HEK293 (cell line): Measurements from ENCODE around the gene PLEKHA6.

ENCODE experiments used
- CTCF ChIA-PET: fragments of 350-600 bp; formaldehyde crosslinking; extraction: SDS; loops from one replicate; lab custom pipeline; 2021; ENCODE audit warnings: antibody characterized with exemption; lab: Yijun Ruan, JAX
- POLR2A ChIA-PET: fragments of 300-600 bp; formaldehyde crosslinking; extraction: SDS; loops from one replicate; lab custom pipeline; 2020; ENCODE audit warnings: antibody characterized with exemption, inconsistent platforms; lab: Yijun Ruan, JAX
- H3K27ac ChIP-seq: fragments of 200-500 bp; sonication (Bioruptor generic); 2 replicates; pipeline ENCODE4 v1.5.1; 2014; ENCODE audit warnings: low read depth, low read length, control low read depth, inconsistent platforms; ENCODE audit errors: extremely low read depth
- H3K36me3 ChIP-seq, 2 experiments: fragments of 200-500 bp in 1 of 2; sonication (Bioruptor generic) in 1 of 2; 1 replicate in 1 of 2; 2 replicates in 1 of 2; pipeline ENCODE4 v1.5.1; 2014 to 2017; ENCODE audit warnings: inconsistent platforms in 2 of 2, low read length in 2 of 2; ENCODE audit not compliant: control insufficient read depth in 2 of 2, insufficient read depth in 1 of 2
- H3K4me1 ChIP-seq: fragments of 200-500 bp; sonication (Bioruptor generic); 2 replicates; pipeline ENCODE4 v1.5.1; 2014; ENCODE audit warnings: mild to moderate bottlenecking, low read length, inconsistent platforms; ENCODE audit not compliant: control insufficient read depth, insufficient read depth
- H3K4me3 ChIP-seq: 2 replicates; pipeline ENCODE4 v1.5.1; 2011; ENCODE audit warnings: low read depth, mild to moderate bottlenecking, control low read depth, low read length, moderate library complexity
- H3K9me3 ChIP-seq: fragments of 200-500 bp; sonication (Bioruptor generic); 2 replicates; pipeline ENCODE4 v1.5.1; 2014; ENCODE audit warnings: low read depth, low read length, inconsistent platforms; ENCODE audit not compliant: control insufficient read depth, insufficient read depth
- GFI1B ChIP-seq: fragments of 450-650 bp; formaldehyde crosslinking; IDR thresholded peaks from 2 replicates; pipeline ENCODE4 v1.5.1; 2016; ENCODE audit warnings: missing biosample characterization, missing genetic modification characterization
- PRDM1 ChIP-seq: fragments of 450-650 bp; formaldehyde crosslinking; IDR thresholded peaks from 2 replicates; pipeline ENCODE4; 2016; ENCODE audit warnings: missing biosample characterization, missing genetic modification characterization
- ZBTB20 ChIP-seq: fragments of 450-650 bp; formaldehyde crosslinking; IDR thresholded peaks from 2 replicates; pipeline ENCODE4 v1.5.1; 2016; ENCODE audit warnings: missing biosample characterization, missing genetic modification characterization
- ZFP69B ChIP-seq: fragments of 450-650 bp; formaldehyde crosslinking; IDR thresholded peaks from 2 replicates; pipeline ENCODE4 v1.5.1; 2016; ENCODE audit warnings: missing biosample characterization, missing genetic modification characterization
- ZNF266 ChIP-seq: fragments of 450-650 bp; formaldehyde crosslinking; IDR thresholded peaks from 2 replicates; pipeline ENCODE4 v1.5.1; 2016; ENCODE audit warnings: missing biosample characterization, missing genetic modification characterization, low read depth
- ZNF335 ChIP-seq: fragments of 450-650 bp; formaldehyde crosslinking; conservative IDR thresholded peaks from 2 replicates; pipeline ENCODE4 v1.5.1; 2016; ENCODE audit warnings: missing biosample characterization, missing genetic modification characterization
- ZNF549 ChIP-seq: fragments of 450-650 bp; IDR thresholded peaks from 2 replicates; pipeline ENCODE4 v1.5.1; 2018; ENCODE audit warnings: missing biosample characterization, missing genetic modification characterization, mild to moderate bottlenecking, inconsistent platforms, moderate library complexity
- ZNF629 ChIP-seq: fragments of 450-650 bp; formaldehyde crosslinking; IDR thresholded peaks from 2 replicates; pipeline ENCODE4 v1.5.1; 2017; ENCODE audit warnings: missing biosample characterization, missing genetic modification characterization
- ZNF701 ChIP-seq: fragments of 450-650 bp; formaldehyde crosslinking; IDR thresholded peaks from 2 replicates; pipeline ENCODE4 v1.5.1; 2016; ENCODE audit warnings: missing biosample characterization, missing genetic modification characterization
- ZNF791 ChIP-seq: fragments of 450-650 bp; formaldehyde crosslinking; IDR thresholded peaks from 2 replicates; pipeline ENCODE4 v1.5.1; 2016; ENCODE audit warnings: missing biosample characterization, missing genetic modification characterization
- TF ChIP-seq, protein P1 (sequence below): fragments of 450-650 bp; formaldehyde crosslinking; IDR thresholded peaks from 2 replicates; pipeline ENCODE4 v1.5.1; 2016; ENCODE audit warnings: missing biosample characterization, missing genetic modification characterization, borderline replicate concordance
- TF ChIP-seq, protein P2 (sequence below): fragments of 450-650 bp; formaldehyde crosslinking; IDR thresholded peaks from 2 replicates; pipeline ENCODE4 v1.5.1; 2016; ENCODE audit warnings: missing biosample characterization, missing genetic modification characterization
- TF ChIP-seq, protein P3 (sequence below): fragments of 450-650 bp; formaldehyde crosslinking; IDR thresholded peaks from 2 replicates; pipeline ENCODE4 v1.5.1; 2016; ENCODE audit warnings: missing biosample characterization, missing genetic modification characterization
- TF ChIP-seq, protein P4 (sequence below): fragments of 450-650 bp; IDR thresholded peaks from 2 replicates; pipeline ENCODE4 v1.5.1; 2018; ENCODE audit warnings: missing biosample characterization, missing genetic modification characterization

PLEKHA6 gene

DNA sequence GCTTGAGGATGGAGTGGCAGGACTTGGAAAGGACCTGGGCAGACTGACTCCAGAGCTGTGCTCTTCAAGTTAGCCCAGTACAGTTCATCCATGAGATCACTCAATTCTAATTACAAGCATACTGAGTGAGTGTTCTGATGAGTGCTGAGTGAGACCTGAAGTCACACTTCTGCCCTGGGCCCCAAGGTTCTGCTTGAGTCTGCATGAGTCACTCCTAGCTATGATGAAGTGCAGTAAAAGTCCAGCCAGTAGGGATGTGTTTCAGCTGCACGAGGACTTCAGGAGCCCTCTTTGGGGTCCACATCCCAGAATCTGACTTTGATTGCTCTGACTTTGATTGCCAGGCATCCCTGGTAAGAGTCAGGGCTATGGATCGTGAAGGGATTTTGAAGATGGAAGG is 35.8 kb downstream of the PLEKHA6 start (continued):
- TF ChIP-seq, protein P1, sequence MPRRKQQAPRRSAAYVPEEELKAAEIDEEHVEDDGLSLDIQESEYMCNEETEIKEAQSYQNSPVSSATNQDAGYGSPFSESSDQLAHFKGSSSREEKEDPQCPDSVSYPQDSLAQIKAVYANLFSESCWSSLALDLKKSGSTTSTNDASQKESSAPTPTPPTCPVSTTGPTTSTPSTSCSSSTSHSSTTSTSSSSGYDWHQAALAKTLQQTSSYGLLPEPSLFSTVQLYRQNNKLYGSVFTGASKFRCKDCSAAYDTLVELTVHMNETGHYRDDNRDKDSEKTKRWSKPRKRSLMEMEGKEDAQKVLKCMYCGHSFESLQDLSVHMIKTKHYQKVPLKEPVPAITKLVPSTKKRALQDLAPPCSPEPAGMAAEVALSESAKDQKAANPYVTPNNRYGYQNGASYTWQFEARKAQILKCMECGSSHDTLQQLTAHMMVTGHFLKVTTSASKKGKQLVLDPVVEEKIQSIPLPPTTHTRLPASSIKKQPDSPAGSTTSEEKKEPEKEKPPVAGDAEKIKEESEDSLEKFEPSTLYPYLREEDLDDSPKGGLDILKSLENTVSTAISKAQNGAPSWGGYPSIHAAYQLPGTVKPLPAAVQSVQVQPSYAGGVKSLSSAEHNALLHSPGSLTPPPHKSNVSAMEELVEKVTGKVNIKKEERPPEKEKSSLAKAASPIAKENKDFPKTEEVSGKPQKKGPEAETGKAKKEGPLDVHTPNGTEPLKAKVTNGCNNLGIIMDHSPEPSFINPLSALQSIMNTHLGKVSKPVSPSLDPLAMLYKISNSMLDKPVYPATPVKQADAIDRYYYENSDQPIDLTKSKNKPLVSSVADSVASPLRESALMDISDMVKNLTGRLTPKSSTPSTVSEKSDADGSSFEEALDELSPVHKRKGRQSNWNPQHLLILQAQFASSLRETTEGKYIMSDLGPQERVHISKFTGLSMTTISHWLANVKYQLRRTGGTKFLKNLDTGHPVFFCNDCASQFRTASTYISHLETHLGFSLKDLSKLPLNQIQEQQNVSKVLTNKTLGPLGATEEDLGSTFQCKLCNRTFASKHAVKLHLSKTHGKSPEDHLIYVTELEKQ (tag by site-specific recombination), result peak; percentile 68; the same call in 1 of the 2 replicates
- TF ChIP-seq ZNF335 (peak; percentile 55), PRDM1 (0 out of 2 replicates have a peak, but pooled peaks have one; percentile 36), ZBTB20 (tag by site-specific recombination) (peak; percentile 50; the same call in 1 of the 2 replicates), ZNF629 (tag by site-specific recombination) (peak; percentile 78), GFI1B (tag by site-specific recombination) (no peak)
- TF ChIP-seq, protein P2, sequence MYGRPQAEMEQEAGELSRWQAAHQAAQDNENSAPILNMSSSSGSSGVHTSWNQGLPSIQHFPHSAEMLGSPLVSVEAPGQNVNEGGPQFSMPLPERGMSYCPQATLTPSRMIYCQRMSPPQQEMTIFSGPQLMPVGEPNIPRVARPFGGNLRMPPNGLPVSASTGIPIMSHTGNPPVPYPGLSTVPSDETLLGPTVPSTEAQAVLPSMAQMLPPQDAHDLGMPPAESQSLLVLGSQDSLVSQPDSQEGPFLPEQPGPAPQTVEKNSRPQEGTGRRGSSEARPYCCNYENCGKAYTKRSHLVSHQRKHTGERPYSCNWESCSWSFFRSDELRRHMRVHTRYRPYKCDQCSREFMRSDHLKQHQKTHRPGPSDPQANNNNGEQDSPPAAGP, result 0 out of 2 replicates have a peak, but pooled peaks have one; percentile 25

DNA sequence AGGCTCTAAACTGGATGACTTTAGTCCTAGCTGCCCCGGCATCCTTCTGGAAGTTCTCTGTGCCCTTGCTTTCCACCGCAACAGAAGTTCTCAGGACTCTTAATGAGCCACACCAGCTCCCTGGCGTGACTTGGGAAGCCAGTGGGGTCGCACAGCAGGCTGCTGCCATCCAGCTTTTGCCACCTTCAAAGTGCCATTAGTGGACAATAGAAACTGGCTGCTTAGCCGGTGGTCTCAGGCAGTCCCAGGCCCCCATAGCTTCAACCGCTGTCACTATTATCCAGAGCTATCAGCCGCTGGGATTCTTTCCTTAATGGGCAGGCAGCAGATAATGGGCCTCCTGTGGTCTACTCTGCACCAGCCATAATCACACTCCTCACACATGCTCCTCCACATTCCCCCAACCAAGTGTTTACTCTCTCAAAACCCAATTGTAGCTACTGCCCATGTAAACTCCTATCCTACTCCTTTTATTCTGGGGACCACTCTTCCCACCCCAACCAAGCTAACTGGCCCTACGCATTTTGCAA is 37.3 kb downstream of the PLEKHA6 start:
- Histone ChIP-seq H3K4me1 (no peaks in the 10 kb centered on the region), H3K4me3 (no peak overlapping the region), H3K36me3 (no peaks in the 10 kb centered on the region), H3K9me3 (no peaks in the 10 kb centered on the region), H3K27ac (no peak overlapping the region)
- ChIA-PET POLR2A (no interaction called here), CTCF (interaction anchor here (0.6 to 3.2 kb wide), 3 partner anchors 64 to 309 kb away, joined by 3 to 14 read pairs (median 5); no protein-coding TSS in a partner anchor)
- TF ChIP-seq ZNF701 (tag by site-specific recombination), result 0 out of 2 replicates have a peak, but pooled peaks have one; percentile 58
- TF ChIP-seq ZNF266 (tag by site-specific recombination), result no peak
- TF ChIP-seq, all 188 proteins: peak for 1

DNA sequence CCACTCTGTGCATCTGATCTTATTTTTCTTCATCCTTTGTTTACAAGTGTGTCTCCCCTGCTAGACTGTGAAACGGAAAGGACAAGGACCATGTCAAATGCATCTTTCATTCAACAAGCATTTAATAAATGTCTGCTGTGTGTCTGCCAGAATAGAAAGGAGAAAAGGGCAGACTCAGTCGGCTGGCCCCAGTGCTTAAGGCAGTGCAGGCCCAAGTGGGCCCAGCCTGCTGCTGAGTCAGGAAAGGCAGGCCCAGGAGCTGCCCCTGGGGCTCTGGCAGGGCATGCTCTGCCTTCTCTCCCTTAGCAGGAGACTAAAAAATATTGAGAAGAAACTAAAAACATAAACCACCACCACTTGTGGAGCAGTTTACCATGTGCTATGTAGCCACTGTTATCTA is 38.1 kb downstream of the PLEKHA6 start:
- CTCF ChIA-PET, result interaction anchor here (0.6 to 3.2 kb wide), 3 partner anchors 63 to 310 kb away, joined by 3 to 14 read pairs (median 5); no protein-coding TSS in a partner anchor
- no peaks in the 10 kb centered on the region for H3K4me1 ChIP-seq

More for the DNA sequence above, 38.1 kb downstream of the PLEKHA6 start:
- no peak overlapping the region for H3K27ac ChIP-seq
- no peak overlapping the region for H3K4me3 ChIP-seq
- no peaks in the 10 kb centered on the region for H3K9me3 ChIP-seq
- POLR2A ChIA-PET, result no interaction called here
- no peaks in the 10 kb centered on the region for H3K36me3 ChIP-seq
- TF ChIP-seq, protein P3, sequence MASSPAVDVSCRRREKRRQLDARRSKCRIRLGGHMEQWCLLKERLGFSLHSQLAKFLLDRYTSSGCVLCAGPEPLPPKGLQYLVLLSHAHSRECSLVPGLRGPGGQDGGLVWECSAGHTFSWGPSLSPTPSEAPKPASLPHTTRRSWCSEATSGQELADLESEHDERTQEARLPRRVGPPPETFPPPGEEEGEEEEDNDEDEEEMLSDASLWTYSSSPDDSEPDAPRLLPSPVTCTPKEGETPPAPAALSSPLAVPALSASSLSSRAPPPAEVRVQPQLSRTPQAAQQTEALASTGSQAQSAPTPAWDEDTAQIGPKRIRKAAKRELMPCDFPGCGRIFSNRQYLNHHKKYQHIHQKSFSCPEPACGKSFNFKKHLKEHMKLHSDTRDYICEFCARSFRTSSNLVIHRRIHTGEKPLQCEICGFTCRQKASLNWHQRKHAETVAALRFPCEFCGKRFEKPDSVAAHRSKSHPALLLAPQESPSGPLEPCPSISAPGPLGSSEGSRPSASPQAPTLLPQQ, result peak; percentile 95
- TF ChIP-seq ZFP69B (tag by site-specific recombination) (peak; percentile 93), ZNF549 (no peak), ZNF791 (tag by site-specific recombination) (no peak)
- TF ChIP-seq, protein P4, sequence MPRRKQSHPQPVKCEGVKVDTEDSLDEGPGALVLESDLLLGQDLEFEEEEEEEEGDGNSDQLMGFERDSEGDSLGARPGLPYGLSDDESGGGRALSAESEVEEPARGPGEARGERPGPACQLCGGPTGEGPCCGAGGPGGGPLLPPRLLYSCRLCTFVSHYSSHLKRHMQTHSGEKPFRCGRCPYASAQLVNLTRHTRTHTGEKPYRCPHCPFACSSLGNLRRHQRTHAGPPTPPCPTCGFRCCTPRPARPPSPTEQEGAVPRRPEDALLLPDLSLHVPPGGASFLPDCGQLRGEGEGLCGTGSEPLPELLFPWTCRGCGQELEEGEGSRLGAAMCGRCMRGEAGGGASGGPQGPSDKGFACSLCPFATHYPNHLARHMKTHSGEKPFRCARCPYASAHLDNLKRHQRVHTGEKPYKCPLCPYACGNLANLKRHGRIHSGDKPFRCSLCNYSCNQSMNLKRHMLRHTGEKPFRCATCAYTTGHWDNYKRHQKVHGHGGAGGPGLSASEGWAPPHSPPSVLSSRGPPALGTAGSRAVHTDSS (tag by site-specific recombination), result no peak
